Suprapubic skin (tissue), 4 donors: ENCODE data around the gene PLP2.

ENCODE experiments used
- CTCF ChIP-seq, 2 donors: fragments of 200-600 bp in 1 of 2; fragments of 450-650 bp in 1 of 2; sonication (generic) in 1 of 2; IDR thresholded peaks; one replicate each; pipeline ENCODE4 v1.5.1; 2016 to 2019; ENCODE audit warnings: antibody characterized with exemption in 2 of 2, mild to moderate bottlenecking in 1 of 2, moderate library complexity in 1 of 2
- POLR2A ChIP-seq, 2 donors: fragments of 450-650 bp; IDR thresholded peaks; one replicate each; pipeline ENCODE4 v1.6.1; 2017; ENCODE audit warnings: antibody characterized with exemption in 2 of 2, mild to moderate bottlenecking in 2 of 2, moderate library complexity in 2 of 2
- POLR2AphosphoS5 ChIP-seq, 3 donors: sonication (generic); formaldehyde crosslinking; IDR thresholded peaks; one replicate each; pipeline ENCODE4 v1.6.1; 2017; ENCODE audit warnings: antibody characterized with exemption in 3 of 3

DNA sequence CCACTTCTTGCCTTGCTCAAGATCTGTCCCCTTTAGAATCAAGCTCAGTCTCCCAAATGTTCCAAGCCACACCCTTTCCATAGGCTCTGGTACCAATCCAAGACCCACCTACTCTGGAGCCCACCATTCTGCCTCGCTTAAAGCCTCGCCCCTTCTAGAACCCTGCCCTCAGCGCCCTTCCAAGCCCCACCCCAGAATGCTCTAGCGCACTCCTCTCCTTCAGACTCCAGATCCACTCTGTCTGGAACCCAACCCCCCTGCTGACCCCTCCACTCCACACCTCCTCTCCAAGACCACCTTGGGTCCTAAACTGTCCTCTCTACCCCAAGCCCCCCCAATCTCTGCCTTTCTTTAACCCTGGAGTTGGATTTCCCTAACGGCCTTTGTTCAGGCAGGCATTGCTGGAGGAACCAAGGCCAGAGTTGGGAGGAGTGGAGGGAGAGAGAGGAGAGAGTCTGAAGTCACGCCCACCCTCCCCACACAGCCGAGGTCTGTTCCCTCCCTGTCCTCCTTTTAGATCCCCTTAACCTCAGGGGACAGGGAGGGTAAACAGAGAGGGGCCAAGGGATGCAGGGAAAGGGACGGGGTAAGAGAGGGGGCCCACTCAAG, 16.9 kb downstream of the PLP2 start:
- TF ChIP-seq CTCF (IDR thresholded peaks at IDR 0.05) (no peak), POLR2A (IDR thresholded peaks at IDR 0.05) (no peak), POLR2AphosphoS5 (IDR thresholded peaks at IDR 0.05) (no peak)
